Neural progenitor cell (in vitro differentiated cells): ENCODE data around the gene NTN3.

Source experiments
- CTCF ChIP-seq: fragments of 200-600 bp; sonication (generic); IDR thresholded peaks from 2 replicates; pipeline ENCODE4 v1.5.1; 2017; ENCODE audit warnings: antibody characterized with exemption, mild to moderate bottlenecking
- EZH2 ChIP-seq: fragments of 200-600 bp; sonication (generic); IDR thresholded peaks from 2 replicates; pipeline ENCODE4 v1.6.1; 2017; ENCODE audit warnings: antibody characterized with exemption, mild to moderate bottlenecking, moderate library complexity

GRCh38 chr16:2439598-2439997 lies 31.5 kb upstream of the NTN3 start:
- TF ChIP-seq EZH2 (no peak), CTCF (no peak)
